H9 (cell line): ENCODE data around the gene ATP11B. TPM values are rescaled to one million over a fixed set of nuclear protein-coding genes. Genes with fewer than 3 reads are reported as not detected.

Experiments
- DNase-seq: peaks from one replicate; pipeline ENCODE4 v3.0.0-alpha.2; 2017
- H2AFZ ChIP-seq: one replicate; pipeline ENCODE4 v1.6.1; 2013; ENCODE audit warnings: mild to moderate bottlenecking, low read length, control low read depth, moderate library complexity
- H2AK5ac ChIP-seq: 2 replicates; pipeline ENCODE4 v1.6.1; 2013; ENCODE audit warnings: low read length, control low read depth, mixed read lengths; ENCODE audit not compliant: insufficient read length
- H2BK120ac ChIP-seq: one replicate; pipeline ENCODE4 v1.6.1; 2013; ENCODE audit warnings: low read depth, mild to moderate bottlenecking, low read length, control low read depth, inconsistent platforms; ENCODE audit not compliant: poor library complexity, severe bottlenecking
- H2BK12ac ChIP-seq: 2 replicates; pipeline ENCODE4 v1.6.1; 2013; ENCODE audit warnings: low read length, control low read depth, mixed read lengths, low read depth; ENCODE audit not compliant: insufficient read length
- H2BK15ac ChIP-seq: 2 replicates; pipeline ENCODE4 v1.6.1; 2013; ENCODE audit warnings: low read depth, low read length, control low read depth
- H2BK20ac ChIP-seq: one replicate; pipeline ENCODE4 v1.6.1; 2013; ENCODE audit warnings: low read depth, mild to moderate bottlenecking, low read length, control low read depth, inconsistent platforms; ENCODE audit not compliant: poor library complexity, severe bottlenecking
- H2BK5ac ChIP-seq: 2 replicates; pipeline ENCODE4 v1.6.1; 2013; ENCODE audit warnings: low read length, control low read depth, mixed read lengths; ENCODE audit not compliant: insufficient read length
- H3K14ac ChIP-seq: 2 replicates; pipeline ENCODE4 v1.6.1; 2013; ENCODE audit warnings: low read length, control low read depth; ENCODE audit not compliant: insufficient read depth
- H3K18ac ChIP-seq: 2 replicates; pipeline ENCODE4 v1.6.1; 2013; ENCODE audit warnings: low read depth, mild to moderate bottlenecking, mixed read lengths, low read length, control low read depth; ENCODE audit not compliant: insufficient read length
- H3K23ac ChIP-seq: 2 replicates; pipeline ENCODE4 v1.6.1; 2013; ENCODE audit warnings: low read length, control low read depth, mixed read lengths, low read depth; ENCODE audit not compliant: insufficient read length
- H3K23me2 ChIP-seq: 2 replicates; pipeline ENCODE4 v1.6.1; 2013; ENCODE audit warnings: low read depth, mild to moderate bottlenecking, mixed read lengths, low read length, control low read depth; ENCODE audit not compliant: insufficient read length, poor library complexity, severe bottlenecking
- H3K27ac ChIP-seq: 2 replicates; pipeline ENCODE4 v1.5.1; 2013; ENCODE audit warnings: low read length, control low read depth, mixed read lengths, low read depth; ENCODE audit not compliant: insufficient read length
- H3K27me3 ChIP-seq: 2 replicates; pipeline ENCODE4 v1.6.1; 2013; ENCODE audit warnings: low read length, control low read depth, inconsistent platforms; ENCODE audit not compliant: insufficient read depth
- H3K4ac ChIP-seq: 2 replicates; pipeline ENCODE4 v1.6.1; 2013; ENCODE audit warnings: low read depth, mild to moderate bottlenecking, control low read depth, inconsistent platforms, low read length, moderate library complexity
- H3K4me1 ChIP-seq: 2 replicates; pipeline ENCODE4 v1.6.1; 2013; ENCODE audit warnings: low read length, control low read depth, inconsistent platforms; ENCODE audit not compliant: insufficient read depth
- H3K4me2 ChIP-seq: 2 replicates; pipeline ENCODE4 v1.6.1; 2013; ENCODE audit warnings: low read length, control low read depth, mixed read lengths; ENCODE audit not compliant: insufficient read length, insufficient read depth
- H3K56ac ChIP-seq: 2 replicates; pipeline ENCODE4 v1.6.1; 2013; ENCODE audit warnings: low read depth, mild to moderate bottlenecking, mixed read lengths, low read length, control low read depth; ENCODE audit not compliant: insufficient read length
- H3K79me1 ChIP-seq: 2 replicates; pipeline ENCODE4 v1.6.1; 2013; ENCODE audit warnings: low read depth, mild to moderate bottlenecking, moderate library complexity, low read length, control low read depth, inconsistent platforms; ENCODE audit not compliant: insufficient read depth, poor library complexity, severe bottlenecking
- H3K79me2 ChIP-seq: 2 replicates; pipeline ENCODE4 v1.6.1; 2013; ENCODE audit warnings: low read length, control low read depth, inconsistent platforms; ENCODE audit not compliant: insufficient read depth
- H3K9ac ChIP-seq: 2 replicates; pipeline ENCODE4 v1.6.1; 2013; ENCODE audit warnings: low read length, control low read depth, mixed read lengths; ENCODE audit not compliant: insufficient read length; ENCODE audit errors: extremely low read depth
- H3K9me3 ChIP-seq: one replicate; pipeline ENCODE4 v1.6.1; 2013; ENCODE audit warnings: low read depth, low read length, inconsistent platforms; ENCODE audit not compliant: control insufficient read depth
- H3T11ph ChIP-seq: one replicate; pipeline ENCODE4 v1.6.1; 2013; ENCODE audit warnings: mild to moderate bottlenecking, low read length, control low read depth, inconsistent platforms
- H4K20me1 ChIP-seq: one replicate; pipeline ENCODE4 v1.6.1; 2013; ENCODE audit not compliant: control insufficient read depth, insufficient read length, insufficient read depth
- H4K5ac ChIP-seq: 2 replicates; pipeline ENCODE4 v1.6.1; 2013; ENCODE audit warnings: low read depth, mild to moderate bottlenecking, mixed read lengths, low read length, control low read depth; ENCODE audit not compliant: insufficient read length
- H4K8ac ChIP-seq: replicated peaks from 2 replicates; pipeline ENCODE4 v1.6.1; 2013; ENCODE audit warnings: low read length, control low read depth, mixed read lengths, low read depth; ENCODE audit not compliant: insufficient read length
- H4K91ac ChIP-seq: 2 replicates; pipeline ENCODE4 v1.6.1; 2013; ENCODE audit warnings: low read depth, mild to moderate bottlenecking, moderate library complexity, mixed read lengths, low read length, control low read depth; ENCODE audit not compliant: insufficient read length
- H3K27ac Mint-ChIP-seq, 3 experiments: 2 replicates in 2 of 3; 3 replicates in 1 of 3; pipeline ENCODE4 v1.8.0; 2020 to 2021; ENCODE audit warnings: mixed read lengths in 3 of 3, mild to moderate bottlenecking in 1 of 3, moderate library complexity in 1 of 3
- H3K27me3 Mint-ChIP-seq: 2 replicates; pipeline ENCODE4 v1.8.0; 2021; ENCODE audit warnings: low read depth, mild to moderate bottlenecking, moderate library complexity, mixed read lengths
- H3K36me3 Mint-ChIP-seq, 3 experiments: 2 replicates in 2 of 3; 3 replicates in 1 of 3; pipeline ENCODE4 v1.8.0; 2020 to 2021; ENCODE audit warnings: low read depth in 3 of 3, mixed read lengths in 3 of 3; ENCODE audit not compliant: insufficient read depth in 1 of 3
- H3K4me1 Mint-ChIP-seq, 2 experiments: 2 replicates each; pipeline ENCODE4 v1.8.0; 2020; ENCODE audit warnings: mixed read lengths in 2 of 2
- H3K4me3 Mint-ChIP-seq, 2 experiments: 2 replicates in 1 of 2; 3 replicates in 1 of 2; pipeline ENCODE4 v1.8.0; 2020 to 2021; ENCODE audit warnings: mild to moderate bottlenecking in 2 of 2, mixed read lengths in 2 of 2, moderate library complexity in 1 of 2
- H3K9me3 Mint-ChIP-seq, 2 experiments: 2 replicates in 1 of 2; 3 replicates in 1 of 2; pipeline ENCODE4 v1.8.0; 2020; ENCODE audit warnings: mild to moderate bottlenecking in 2 of 2, mixed read lengths in 2 of 2, moderate library complexity in 1 of 2
- WGBS: extraction: QIAGEN DNeasy Blood & Tissue Kit; methylation state at CpG from one replicate; pipeline ENCODE4 v1.1.7; 2013; ENCODE audit warnings: missing lambda C conversion rate, low lambda C conversion rate, mixed read lengths; ENCODE audit not compliant: insufficient read length; ENCODE audit errors: extremely low coverage; 5-methylcytosine and 5-hydroxymethylcytosine counted together
- total RNA-seq: library from RNA; stranded (reverse); gene quantifications from 2 replicates; pipeline ENCODE4 v1.2.1, GENCODE V29; 2021
- TF ChIP-seq, protein P1 (sequence below): fragments of 200-600 bp; sonication (generic); conservative IDR thresholded peaks from 3 replicates; pipeline ENCODE4 v1.8.0; 2021; ENCODE audit warnings: antibody characterized with exemption, mild to moderate bottlenecking

ATP11B gene
- total RNA-seq, 1 experiment from 2014 or later: 30.0 TPM

- Histone ChIP-seq H4K91ac (no peak overlapping the region), H4K5ac (no peak overlapping the region), H3K4ac (no peak overlapping the region), H2BK120ac (no peak overlapping the region), H3K23me2 (no peaks in the 10 kb centered on the region), H3K14ac (no peak overlapping the region), H3K27ac (no peak overlapping the region), H3K27me3 (no peaks in the 10 kb centered on the region), H4K20me1 (no peaks in the 10 kb centered on the region), H3T11ph (no peak overlapping the region), H3K9me3 (no peaks in the 10 kb centered on the region), H3K79me1 (no peaks in the 10 kb centered on the region), H4K8ac (no peak overlapping the region), H2AFZ (no peak overlapping the region), H3K4me2 (no peak overlapping the region), H3K79me2 (no peaks in the 10 kb centered on the region; the same call in 1 of the 2 replicates), H2BK20ac (no peak overlapping the region), H2BK15ac (no peak overlapping the region), H2AK5ac (no peak overlapping the region), H3K4me1 (no peaks in the 10 kb centered on the region; the same call in 1 of the 2 replicates), H2BK5ac (no peak overlapping the region), H2BK12ac (no peak overlapping the region), H3K56ac (no peak overlapping the region), H3K9ac (no peak overlapping the region), H3K18ac (no peak overlapping the region), H3K23ac (no peak overlapping the region)
- TF ChIP-seq, protein P1, sequence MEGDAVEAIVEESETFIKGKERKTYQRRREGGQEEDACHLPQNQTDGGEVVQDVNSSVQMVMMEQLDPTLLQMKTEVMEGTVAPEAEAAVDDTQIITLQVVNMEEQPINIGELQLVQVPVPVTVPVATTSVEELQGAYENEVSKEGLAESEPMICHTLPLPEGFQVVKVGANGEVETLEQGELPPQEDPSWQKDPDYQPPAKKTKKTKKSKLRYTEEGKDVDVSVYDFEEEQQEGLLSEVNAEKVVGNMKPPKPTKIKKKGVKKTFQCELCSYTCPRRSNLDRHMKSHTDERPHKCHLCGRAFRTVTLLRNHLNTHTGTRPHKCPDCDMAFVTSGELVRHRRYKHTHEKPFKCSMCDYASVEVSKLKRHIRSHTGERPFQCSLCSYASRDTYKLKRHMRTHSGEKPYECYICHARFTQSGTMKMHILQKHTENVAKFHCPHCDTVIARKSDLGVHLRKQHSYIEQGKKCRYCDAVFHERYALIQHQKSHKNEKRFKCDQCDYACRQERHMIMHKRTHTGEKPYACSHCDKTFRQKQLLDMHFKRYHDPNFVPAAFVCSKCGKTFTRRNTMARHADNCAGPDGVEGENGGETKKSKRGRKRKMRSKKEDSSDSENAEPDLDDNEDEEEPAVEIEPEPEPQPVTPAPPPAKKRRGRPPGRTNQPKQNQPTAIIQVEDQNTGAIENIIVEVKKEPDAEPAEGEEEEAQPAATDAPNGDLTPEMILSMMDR: no peak
- Mint-ChIP-seq H3K36me3 (peaks cover 3 to 6% (median 5%) of the 10 kb centered on the region in 3 experiments; a peak in 3 of 7 replicates), H3K4me3 (no peak overlapping the region; a peak in 1 of 5 replicates), H3K9me3 (peaks cover 0 to 9% of the 10 kb centered on the region in 2 experiments; a peak in 3 of 5 replicates), H3K4me1 (peaks cover 17 to 24% of the 10 kb centered on the region in 2 experiments), H3K27ac (peak overlapping the region in 1 of 3 experiments; percentile 3; a peak in 1 of 7 replicates), H3K27me3 (no peaks in the 10 kb centered on the region)
- WGBS: no CpG with 5 or more reads among the region's 3 CpGs
- DNase-seq: no peak
Observed at GRCh38 chr3:182935803-182936202, 142.5 kb downstream of the ATP11B start.
